Activated naive CD8-positive, alpha-beta T cell treated with anti-CD3 and anti-CD28 coated beads, Interleukin-2, amount 50 U/mL, for 24 hours (primary cell): ENCODE results near the gene ETFA.

Source experiments
- ATAC-seq: fragments of 150-1000 bp; cut with Tn5 transposase; one replicate; pipeline ENCODE4 v1.10.0; 2021
- DNase-seq: peaks from one replicate; pipeline ENCODE4 v3.0.0; 2021
- H3K27ac Mint-ChIP-seq: one replicate; pipeline ENCODE4 v1.8.0; 2021; ENCODE audit warnings: mild to moderate bottlenecking, mixed read lengths
- H3K27me3 Mint-ChIP-seq: one replicate; pipeline ENCODE4 v1.8.0; 2021; ENCODE audit warnings: mixed read lengths
- H3K36me3 Mint-ChIP-seq: one replicate; pipeline ENCODE4 v1.8.0; 2021; ENCODE audit warnings: low read depth, mixed read lengths
- H3K4me1 Mint-ChIP-seq: one replicate; pipeline ENCODE4 v1.8.0; 2021; ENCODE audit warnings: mixed read lengths
- H3K4me3 Mint-ChIP-seq: one replicate; pipeline ENCODE4 v1.8.0; 2021; ENCODE audit warnings: mild to moderate bottlenecking, moderate library complexity, mixed read lengths
- H3K9me3 Mint-ChIP-seq: one replicate; pipeline ENCODE4 v1.8.0; 2021; ENCODE audit warnings: mixed read lengths

The ETFA gene

DNA sequence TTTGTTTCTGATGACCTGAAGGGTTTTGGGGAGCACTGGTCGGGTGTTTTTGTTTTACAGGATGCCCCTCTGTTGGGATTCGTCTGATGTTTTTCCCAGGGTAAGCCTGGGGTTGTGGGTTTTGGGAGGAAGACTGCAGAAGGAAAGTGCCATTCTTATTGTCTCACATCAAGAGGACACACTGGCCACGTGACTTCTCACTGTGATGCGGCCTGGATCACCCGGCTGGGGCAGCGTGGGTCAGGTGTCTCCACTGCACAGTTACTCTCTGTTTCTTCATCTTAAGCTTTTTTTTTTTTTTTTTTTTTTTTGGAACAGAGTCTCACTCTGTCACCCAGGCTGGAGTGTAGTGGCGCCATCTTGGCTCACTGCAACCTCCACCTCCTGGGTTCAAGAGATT lies 130.9 kb downstream of the ETFA start:
- Mint-ChIP-seq H3K27ac (no peak overlapping the region), H3K36me3 (no peaks in the 10 kb centered on the region), H3K4me1 (peaks cover 14% of the 10 kb centered on the region), H3K27me3 (peaks cover 55% of the 10 kb centered on the region), H3K4me3 (no peak overlapping the region), H3K9me3 (no peaks in the 10 kb centered on the region)
- no peak for ATAC-seq
- DNase-seq: no peak

DNA sequence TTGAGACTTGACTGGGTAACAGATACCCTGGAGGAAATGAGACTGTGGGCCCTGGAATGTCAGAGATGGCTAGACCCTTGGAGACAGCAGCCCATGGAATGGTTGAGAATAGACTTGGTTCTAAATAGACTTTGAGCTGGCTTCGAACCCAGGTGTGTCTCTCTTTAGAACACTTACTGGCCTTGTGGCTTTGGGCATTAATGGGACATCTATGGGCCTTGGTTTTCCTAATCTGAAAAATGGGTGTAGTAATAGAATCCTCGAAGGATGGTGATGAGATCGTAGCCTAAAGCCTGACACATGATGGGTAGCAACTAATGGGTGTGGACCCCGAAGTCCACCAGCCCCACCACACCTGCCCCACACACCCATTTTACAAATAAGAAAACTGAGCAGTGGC lies 132.2 kb downstream of the ETFA start:
- Mint-ChIP-seq H3K4me3 (no peak overlapping the region), H3K9me3 (no peaks in the 10 kb centered on the region), H3K27me3 (peaks cover 57% of the 10 kb centered on the region), H3K4me1 (peaks cover 14% of the 10 kb centered on the region), H3K36me3 (no peaks in the 10 kb centered on the region), H3K27ac (no peak overlapping the region)
- DNase-seq: no peak
- no peak for ATAC-seq

DNA sequence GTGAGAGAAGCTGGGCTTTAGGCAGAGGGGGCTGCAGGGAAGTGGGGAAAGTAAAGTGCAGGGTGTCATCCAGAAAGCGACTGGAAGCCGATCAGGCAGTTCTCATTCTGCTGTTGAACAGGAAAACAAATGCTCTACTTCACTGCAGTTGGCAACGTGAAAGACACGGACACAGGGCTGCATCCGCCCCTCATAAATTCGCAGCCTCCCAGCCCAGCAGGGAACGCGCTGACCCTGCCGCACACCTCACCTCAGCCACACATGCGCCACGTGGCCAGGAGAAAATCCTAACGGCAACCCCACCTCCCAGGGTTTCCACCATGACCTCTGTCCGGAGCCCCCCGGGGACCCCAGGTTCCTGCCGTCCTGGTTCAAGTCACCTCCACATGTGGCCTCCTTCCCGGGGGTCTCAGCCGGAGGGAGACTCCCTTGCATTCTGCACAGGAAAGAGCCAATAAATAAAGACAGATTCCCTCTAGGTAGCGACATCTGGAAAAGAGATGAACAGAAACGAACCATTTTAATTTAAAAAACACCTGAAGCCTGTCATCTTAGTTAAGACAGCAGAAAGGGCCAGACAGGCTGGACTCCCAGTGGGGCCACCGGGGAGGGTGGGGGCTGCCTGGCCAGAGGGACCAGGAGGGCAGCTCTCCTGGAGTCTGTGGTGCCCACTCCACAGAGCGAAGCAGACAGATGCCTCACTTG lies 132.8 kb downstream of the ETFA start:
- Mint-ChIP-seq H3K27ac (no peak overlapping the region), H3K4me3 (no peak overlapping the region), H3K36me3 (no peaks in the 10 kb centered on the region), H3K4me1 (peaks cover 14% of the 10 kb centered on the region), H3K9me3 (no peaks in the 10 kb centered on the region), H3K27me3 (peaks cover 54% of the 10 kb centered on the region)
- ATAC-seq (no peak), DNase-seq (no peak)

DNA sequence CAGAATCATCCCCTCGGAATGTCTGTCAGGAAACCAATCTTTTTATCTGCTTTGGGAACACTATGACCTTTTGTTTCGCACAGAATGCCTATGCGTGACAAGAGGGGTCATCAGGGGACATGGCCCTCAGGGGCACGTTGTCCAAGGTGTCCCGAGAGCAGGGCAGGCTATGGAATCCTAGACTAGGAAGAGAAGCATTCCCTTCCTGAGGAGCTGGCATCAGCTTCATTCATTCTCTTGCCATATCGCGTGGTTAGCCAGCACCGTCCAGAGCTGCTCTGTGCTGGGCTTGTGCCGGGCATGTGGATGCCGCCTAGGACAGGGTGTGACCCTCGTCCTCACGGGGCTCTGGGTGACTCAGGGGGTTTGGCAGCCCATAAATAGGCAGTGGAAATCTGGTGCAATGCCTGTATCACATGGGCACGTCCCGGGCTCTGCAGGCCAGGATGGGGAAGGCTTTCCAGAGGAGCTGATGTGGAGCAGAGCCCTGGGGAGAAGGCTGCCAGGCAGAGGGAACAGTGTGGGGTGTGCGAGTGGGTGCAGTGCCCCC lies 133.7 kb downstream of the ETFA start:
- Mint-ChIP-seq H3K27ac (no peak overlapping the region), H3K36me3 (no peaks in the 10 kb centered on the region), H3K9me3 (no peaks in the 10 kb centered on the region), H3K27me3 (peaks cover 57% of the 10 kb centered on the region), H3K4me3 (no peak overlapping the region), H3K4me1 (peaks cover 13% of the 10 kb centered on the region)
- no peak for DNase-seq
- no peak for ATAC-seq

DNA sequence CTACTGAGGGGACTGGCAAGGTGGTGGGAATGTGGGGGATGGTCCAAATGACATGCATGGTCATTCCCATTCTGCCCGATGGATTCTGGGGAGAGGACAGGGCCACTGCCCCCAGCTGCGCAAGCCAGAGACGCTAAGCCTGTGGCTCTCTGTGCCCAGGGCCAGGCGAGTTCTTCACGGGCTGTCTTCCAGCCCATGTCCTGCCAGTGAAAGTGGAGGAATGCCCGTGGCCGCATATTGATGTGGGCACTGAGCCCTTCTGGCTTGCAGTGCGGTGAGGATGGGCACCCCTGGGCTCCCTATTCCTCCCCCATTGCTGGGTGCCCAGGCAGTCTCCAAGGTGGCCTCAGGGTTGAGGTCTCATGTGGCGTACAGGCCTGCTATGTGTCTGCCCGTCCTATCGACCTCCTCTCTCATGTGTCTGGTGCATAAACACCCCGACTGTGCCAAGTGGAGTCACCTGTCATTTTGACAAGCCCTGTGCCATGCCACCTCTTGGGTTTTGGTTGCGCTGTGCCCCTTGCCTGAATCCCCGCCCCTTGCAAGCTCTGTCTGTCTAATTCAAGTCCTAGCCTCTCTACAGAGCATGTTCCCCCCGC lies 134.7 kb downstream of the ETFA start:
- no peak overlapping the region for H3K4me3 Mint-ChIP-seq
- no peak overlapping the region for H3K27ac Mint-ChIP-seq
- peaks cover 5% of the 10 kb centered on the region for H3K4me1 Mint-ChIP-seq
- ATAC-seq: no peak
- H3K36me3 Mint-ChIP-seq: no peaks in the 10 kb centered on the region
- peaks cover 53% of the 10 kb centered on the region for H3K27me3 Mint-ChIP-seq
- no peak for DNase-seq
- no peaks in the 10 kb centered on the region for H3K9me3 Mint-ChIP-seq

DNA sequence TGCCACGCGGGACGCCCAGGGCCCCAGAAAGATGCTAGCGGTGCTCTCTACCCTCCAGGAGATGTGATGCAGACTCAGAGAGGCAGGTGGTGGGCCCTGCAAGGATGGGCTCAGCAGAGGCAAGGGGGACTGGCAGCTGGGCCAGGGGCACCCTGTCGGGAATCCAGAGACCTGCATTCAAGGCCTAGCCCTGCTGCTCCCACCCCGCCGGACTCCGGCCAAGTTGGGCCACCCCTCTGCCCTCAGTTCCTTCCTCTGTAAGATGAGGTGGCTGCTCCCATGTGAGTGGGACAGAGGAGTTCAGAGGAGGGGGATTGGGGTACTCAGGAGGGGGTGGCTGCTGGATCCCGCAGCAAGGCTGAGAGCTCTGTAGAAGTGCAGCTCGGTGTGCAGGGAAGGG lies 135.2 kb downstream of the ETFA start:
- Mint-ChIP-seq H3K27ac (no peak overlapping the region), H3K9me3 (no peaks in the 10 kb centered on the region), H3K4me1 (peaks cover under 1% of the 10 kb centered on the region), H3K36me3 (no peaks in the 10 kb centered on the region), H3K27me3 (peaks cover 48% of the 10 kb centered on the region), H3K4me3 (no peak overlapping the region)
- ATAC-seq (no peak), DNase-seq (no peak)

DNA sequence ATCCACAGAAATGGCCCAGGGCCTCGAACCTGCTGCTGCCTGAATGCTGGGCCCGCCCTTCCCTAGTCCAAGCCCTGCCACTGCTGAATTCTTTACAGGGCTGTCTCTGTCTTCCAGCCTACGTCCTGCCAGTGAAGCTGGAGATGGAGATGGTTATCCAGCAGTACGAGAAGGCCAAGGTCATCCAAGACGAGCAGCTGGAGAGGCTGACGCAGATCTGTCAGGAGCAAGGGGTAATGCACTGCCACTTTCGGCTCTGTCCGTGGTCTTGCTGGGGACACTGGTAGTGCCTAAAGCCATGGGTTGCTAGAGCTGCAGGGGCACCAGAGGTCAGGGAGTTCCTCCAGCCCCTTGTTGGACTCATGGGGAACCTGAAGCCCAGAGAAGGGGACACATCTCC lies 135.8 kb downstream of the ETFA start:
- no peak for ATAC-seq
- Mint-ChIP-seq H3K4me3 (no peak overlapping the region), H3K27me3 (peaks cover 44% of the 10 kb centered on the region), H3K36me3 (no peaks in the 10 kb centered on the region), H3K9me3 (no peaks in the 10 kb centered on the region), H3K27ac (no peak overlapping the region), H3K4me1 (no peaks in the 10 kb centered on the region)
- DNase-seq: no peak

DNA sequence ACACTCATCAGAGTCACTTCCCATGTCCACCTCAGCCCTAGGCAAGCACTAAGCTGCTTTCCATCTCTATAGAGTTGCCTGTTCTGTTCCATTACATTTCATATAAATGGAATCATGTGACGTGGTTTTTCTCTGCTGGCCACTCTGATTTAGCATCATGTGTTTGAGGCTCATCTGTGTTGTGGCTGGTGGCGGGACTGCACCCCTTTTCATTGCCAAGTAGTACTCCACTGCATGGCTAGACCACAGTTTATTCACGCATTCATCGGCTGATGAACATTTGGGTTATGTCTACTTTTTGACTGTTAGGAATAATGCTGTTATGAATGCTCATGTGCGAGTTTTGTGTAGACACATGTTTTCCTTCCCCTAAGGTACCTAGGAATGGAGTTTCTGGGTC lies 136.6 kb downstream of the ETFA start:
- DNase-seq (no peak), ATAC-seq (no peak)
- H3K27ac Mint-ChIP-seq: no peak overlapping the region
- H3K27me3 Mint-ChIP-seq: peaks cover 38% of the 10 kb centered on the region
- no peaks in the 10 kb centered on the region for H3K9me3 Mint-ChIP-seq
- H3K4me3 Mint-ChIP-seq: no peak overlapping the region
- no peaks in the 10 kb centered on the region for H3K4me1 Mint-ChIP-seq
- H3K36me3 Mint-ChIP-seq: no peaks in the 10 kb centered on the region

DNA sequence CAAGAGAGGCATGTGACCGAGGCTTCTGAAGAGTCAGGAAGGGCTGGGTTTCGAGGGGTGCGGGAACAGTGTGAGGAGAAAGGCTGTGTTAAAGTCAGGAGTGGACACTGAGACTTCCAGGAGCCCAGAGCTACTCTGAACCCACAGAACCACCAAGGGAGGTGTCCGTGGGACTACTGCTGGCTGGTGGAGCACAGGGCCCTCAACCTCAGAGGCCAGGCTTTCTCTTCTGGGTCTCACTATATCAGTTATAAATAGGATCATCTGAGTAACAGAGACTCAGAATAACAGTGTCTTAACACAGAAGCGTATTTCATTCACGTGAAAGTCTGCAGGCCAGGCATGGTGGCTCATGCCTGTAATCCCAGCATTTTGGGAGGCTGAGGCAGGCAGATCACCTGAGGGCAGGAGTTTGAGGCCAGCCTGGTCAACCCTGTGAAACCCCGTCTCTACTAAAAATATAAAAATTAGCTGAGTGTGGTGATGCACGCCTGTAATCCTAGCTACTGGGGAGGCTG lies 137.9 kb downstream of the ETFA start:
- no peaks in the 10 kb centered on the region for H3K36me3 Mint-ChIP-seq
- H3K4me1 Mint-ChIP-seq: no peaks in the 10 kb centered on the region
- no peak for DNase-seq
- no peak overlapping the region for H3K4me3 Mint-ChIP-seq
- H3K27ac Mint-ChIP-seq: no peak overlapping the region
- H3K9me3 Mint-ChIP-seq: no peaks in the 10 kb centered on the region
- ATAC-seq: no peak
- H3K27me3 Mint-ChIP-seq: peaks cover 28% of the 10 kb centered on the region

DNA sequence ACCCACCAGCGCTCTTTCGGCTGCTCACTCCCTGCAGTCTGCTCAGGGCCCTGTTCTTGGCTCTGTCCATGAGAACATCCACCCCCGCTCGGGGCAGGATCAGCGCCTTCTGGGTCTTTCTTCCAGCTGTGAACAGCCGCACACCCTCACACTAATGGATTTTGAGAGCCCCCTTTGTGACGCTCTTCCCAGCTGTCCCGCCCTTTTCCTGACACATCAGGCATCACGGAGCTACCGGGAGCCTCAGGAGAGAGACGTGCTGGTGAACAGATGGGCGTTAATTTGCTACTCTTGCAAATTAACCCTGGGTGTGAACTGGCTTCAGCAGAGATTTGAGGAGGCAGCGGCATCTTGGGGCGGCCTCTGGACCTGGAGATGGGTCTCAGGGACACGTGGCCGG lies 138.5 kb downstream of the ETFA start:
- no peak for ATAC-seq
- DNase-seq: no peak
- Mint-ChIP-seq H3K27ac (no peak overlapping the region), H3K4me1 (no peaks in the 10 kb centered on the region), H3K36me3 (no peaks in the 10 kb centered on the region), H3K4me3 (no peak overlapping the region), H3K27me3 (peaks cover 22% of the 10 kb centered on the region), H3K9me3 (no peaks in the 10 kb centered on the region)

DNA sequence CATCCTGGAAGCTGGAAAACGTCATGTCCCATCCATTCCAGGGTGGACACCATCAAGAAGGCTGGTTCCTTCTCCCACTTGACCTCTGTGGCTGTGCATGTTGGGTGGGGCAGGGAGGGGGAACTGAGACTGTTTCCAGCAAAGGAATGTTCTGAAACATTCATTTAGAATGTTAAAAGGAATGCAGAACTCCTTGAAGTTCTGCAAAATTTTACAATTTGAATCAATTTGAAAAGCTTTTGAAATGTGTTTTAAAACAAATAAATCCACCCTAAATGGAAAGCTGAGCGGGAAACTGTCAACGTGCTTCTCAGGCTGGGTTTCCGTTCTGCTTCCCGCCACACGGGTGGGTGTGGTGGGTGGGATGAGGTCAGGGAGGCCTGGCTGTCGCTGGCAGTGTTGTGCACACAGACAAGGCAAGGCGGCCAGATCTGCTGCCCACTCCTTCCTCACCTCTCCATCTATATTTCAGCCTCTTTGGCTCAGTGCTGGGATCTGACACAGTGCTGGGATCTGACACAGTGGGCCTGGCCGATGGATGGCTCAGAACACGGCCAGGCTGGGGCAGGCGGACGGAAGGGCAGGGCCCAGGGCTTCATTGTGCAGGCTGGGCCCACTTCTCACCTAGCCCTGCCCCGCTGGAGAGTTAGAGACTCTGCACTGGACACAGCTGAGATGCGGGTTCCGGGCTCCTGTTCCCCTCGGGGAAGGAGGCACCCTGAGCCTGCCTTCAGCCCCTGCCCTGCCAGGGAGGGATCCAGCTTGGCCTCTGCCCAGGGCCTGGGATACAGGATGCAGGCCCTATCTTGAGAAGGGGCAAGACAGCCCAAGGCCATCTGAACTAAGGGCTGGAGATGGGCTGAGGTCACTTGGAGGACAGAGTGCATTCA lies 141.1 kb downstream of the ETFA start:
- ATAC-seq (no peak), DNase-seq (no peak)
- H3K27ac Mint-ChIP-seq: no peak overlapping the region
- no peaks in the 10 kb centered on the region for H3K36me3 Mint-ChIP-seq
- no peak overlapping the region for H3K4me3 Mint-ChIP-seq
- peaks cover 11% of the 10 kb centered on the region for H3K27me3 Mint-ChIP-seq
- no peaks in the 10 kb centered on the region for H3K9me3 Mint-ChIP-seq
- no peaks in the 10 kb centered on the region for H3K4me1 Mint-ChIP-seq

DNA sequence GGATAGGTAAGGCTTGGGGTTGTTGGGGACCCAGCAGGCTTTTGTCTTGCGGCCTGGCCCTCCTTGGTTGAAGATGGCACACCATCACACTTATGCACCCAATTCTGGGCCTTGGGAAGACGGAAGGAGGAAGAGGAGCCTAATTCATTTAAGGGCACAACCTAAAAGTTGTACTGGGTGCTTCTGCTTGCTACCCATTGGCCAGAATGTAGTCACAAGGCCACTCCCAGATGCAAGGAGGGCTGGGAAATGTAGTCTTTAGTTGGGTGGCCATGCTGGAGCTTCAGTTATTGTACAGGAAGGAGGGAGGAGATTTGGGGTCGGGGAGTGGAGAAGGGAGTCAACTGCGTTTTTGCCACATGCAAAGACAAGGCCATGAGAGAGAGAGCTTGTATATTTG lies 142.3 kb downstream of the ETFA start:
- no peak overlapping the region for H3K4me3 Mint-ChIP-seq
- DNase-seq: no peak
- no peak overlapping the region for H3K27ac Mint-ChIP-seq
- ATAC-seq: no peak
- H3K4me1 Mint-ChIP-seq: no peaks in the 10 kb centered on the region
- H3K27me3 Mint-ChIP-seq: peaks cover 5% of the 10 kb centered on the region
- no peaks in the 10 kb centered on the region for H3K9me3 Mint-ChIP-seq
- no peaks in the 10 kb centered on the region for H3K36me3 Mint-ChIP-seq

DNA sequence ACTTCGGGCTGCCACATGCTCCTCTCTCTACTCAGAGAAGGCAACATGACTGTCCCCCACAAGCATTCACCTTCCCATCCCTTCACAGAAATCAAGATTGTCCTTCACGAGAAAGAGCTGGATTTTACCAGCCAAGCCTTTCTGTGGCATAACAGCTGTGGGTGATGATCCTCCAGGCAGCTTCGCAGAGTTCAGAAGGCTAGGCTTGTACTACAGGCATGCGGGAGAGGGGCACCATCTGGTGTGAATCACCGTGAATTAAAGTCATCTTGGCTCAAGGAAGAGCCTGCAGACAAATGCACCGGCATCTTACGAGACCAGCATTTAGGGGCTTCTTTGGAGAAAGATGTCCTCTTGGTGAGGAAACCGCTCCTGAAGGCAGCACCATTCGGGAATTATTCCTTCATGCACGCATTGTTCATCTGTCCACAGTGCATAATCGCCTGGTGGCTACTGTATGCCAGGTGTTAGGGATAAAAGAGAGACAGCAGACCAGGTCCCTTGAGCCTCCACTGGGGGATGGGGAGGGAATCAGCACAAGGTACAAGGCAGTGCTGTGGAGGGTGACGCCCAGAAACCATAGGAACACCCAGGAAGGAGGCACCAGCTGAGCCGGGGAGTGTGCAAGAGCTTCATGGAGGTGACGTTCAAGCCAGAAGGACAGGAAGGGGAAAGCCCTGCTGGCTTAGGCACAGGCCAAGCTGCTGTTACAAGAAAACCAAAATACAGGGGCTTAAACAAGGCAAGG lies 142.9 kb downstream of the ETFA start:
- H3K36me3 Mint-ChIP-seq: no peaks in the 10 kb centered on the region
- H3K4me3 Mint-ChIP-seq: no peak overlapping the region
- H3K27me3 Mint-ChIP-seq: peaks cover 4% of the 10 kb centered on the region
- ATAC-seq (no peak), DNase-seq (no peak)
- H3K9me3 Mint-ChIP-seq: no peaks in the 10 kb centered on the region
- H3K27ac Mint-ChIP-seq: no peak overlapping the region
- H3K4me1 Mint-ChIP-seq: no peaks in the 10 kb centered on the region

DNA sequence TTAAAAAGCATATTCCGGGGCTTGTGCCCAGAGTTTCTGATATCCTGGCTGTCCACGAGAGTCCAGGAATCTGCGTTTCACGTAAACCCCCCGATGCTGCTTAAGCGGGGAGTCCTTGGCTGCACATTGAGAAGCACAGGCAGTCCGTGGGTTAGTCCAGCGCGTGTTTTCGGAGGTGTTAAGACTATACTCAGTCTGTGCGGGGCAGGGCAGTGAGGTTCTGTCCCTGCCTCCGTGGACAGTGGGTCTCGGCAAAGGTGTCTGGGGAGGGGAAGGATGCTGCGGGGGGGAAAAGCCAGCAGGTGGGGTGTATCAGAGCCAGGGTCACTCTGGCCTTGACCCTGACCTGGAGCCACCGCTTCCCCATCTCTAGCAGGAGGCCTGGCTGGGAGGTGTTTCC lies 145.3 kb downstream of the ETFA start:
- no peaks in the 10 kb centered on the region for H3K36me3 Mint-ChIP-seq
- ATAC-seq: no peak
- no peak for DNase-seq
- no peaks in the 10 kb centered on the region for H3K4me1 Mint-ChIP-seq
- no peaks in the 10 kb centered on the region for H3K27me3 Mint-ChIP-seq
- no peaks in the 10 kb centered on the region for H3K9me3 Mint-ChIP-seq
- no peak overlapping the region for H3K27ac Mint-ChIP-seq
- no peak overlapping the region for H3K4me3 Mint-ChIP-seq
